Measurements from ENCODE around the gene CAMKMT.
"Not testable (repeated sequence)": the region's sequence is repeated elsewhere in the genome, so short reads cannot be mapped to it uniquely, and the experiment has no call there.

CAMKMT gene

GRCh38 chr2:44360749-44361329, 908 bp upstream of the CAMKMT start:
- DNase-seq (ENCODE audit: low spot score) = peak; percentile 8

GRCh38 chr2:44362207-44363015, 664 bp downstream of the CAMKMT start:
- peak; percentile 74 for DNase-seq (ENCODE audit: low spot score)

GRCh38 chr2:44364604-44365003, 2.9 kb downstream of the CAMKMT start:
- DNase-seq (ENCODE audit: low spot score) = no peak

- no peak for DNase-seq (ENCODE audit: low spot score)
Observed at GRCh38 chr2:44367591-44367990, 5.8 kb downstream of the CAMKMT start.

GRCh38 chr2:44369392-44369791, 7.6 kb downstream of the CAMKMT start:
- no peak for DNase-seq (ENCODE audit: low spot score)

- DNase-seq (ENCODE audit: low spot score) = no peak
Observed at GRCh38 chr2:44371445-44371844, 9.7 kb downstream of the CAMKMT start.

- no peak for DNase-seq (ENCODE audit: low spot score)
Observed at GRCh38 chr2:44372246-44372645, 10.5 kb downstream of the CAMKMT start.

GRCh38 chr2:44377486-44377885, 15.7 kb downstream of the CAMKMT start:
- DNase-seq (ENCODE audit: low spot score) = no peak

- not testable (repeated sequence) for DNase-seq (ENCODE audit: low spot score)
Observed at GRCh38 chr2:44385226-44385625, 23.5 kb downstream of the CAMKMT start.

GRCh38 chr2:44388877-44389276, 27.1 kb downstream of the CAMKMT start:
- no peak for DNase-seq (ENCODE audit: low spot score)

- peak; percentile 34 for DNase-seq (ENCODE audit: low spot score)
Observed at GRCh38 chr2:44389895-44390294, 28.1 kb downstream of the CAMKMT start.

- DNase-seq (ENCODE audit: low spot score) = peak; percentile 73
Observed at GRCh38 chr2:44392338-44392943, 30.7 kb downstream of the CAMKMT start.

- no peak for DNase-seq (ENCODE audit: low spot score)
Observed at GRCh38 chr2:44397447-44398175, 35.9 kb downstream of the CAMKMT start.

- no peak for DNase-seq (ENCODE audit: low spot score)
Observed at GRCh38 chr2:44398243-44398897, 36.6 kb downstream of the CAMKMT start.

- no peak for DNase-seq (ENCODE audit: low spot score)
Observed at GRCh38 chr2:44420725-44421124, 59.0 kb downstream of the CAMKMT start.

GRCh38 chr2:44424211-44424610, 62.5 kb downstream of the CAMKMT start:
- no peak for DNase-seq (ENCODE audit: low spot score)

- DNase-seq (ENCODE audit: low spot score) = no peak
Observed at GRCh38 chr2:44429034-44429433, 67.3 kb downstream of the CAMKMT start.

- DNase-seq (ENCODE audit: low spot score) = no peak
Observed at GRCh38 chr2:44430342-44430741, 68.6 kb downstream of the CAMKMT start.

GRCh38 chr2:44433895-44434294, 72.1 kb downstream of the CAMKMT start:
- no peak for DNase-seq (ENCODE audit: low spot score)

- DNase-seq (ENCODE audit: low spot score) = no peak
Observed at GRCh38 chr2:44441200-44441599, 79.5 kb downstream of the CAMKMT start.

- no peak for DNase-seq (ENCODE audit: low spot score)
Observed at GRCh38 chr2:44442019-44442418, 80.3 kb downstream of the CAMKMT start.

- DNase-seq (ENCODE audit: low spot score) = no peak
Observed at GRCh38 chr2:44443517-44443916, 81.8 kb downstream of the CAMKMT start.

Data from NAMALWA (cell line).